ENCODE measurements around the gene GRM2.

DNA sequence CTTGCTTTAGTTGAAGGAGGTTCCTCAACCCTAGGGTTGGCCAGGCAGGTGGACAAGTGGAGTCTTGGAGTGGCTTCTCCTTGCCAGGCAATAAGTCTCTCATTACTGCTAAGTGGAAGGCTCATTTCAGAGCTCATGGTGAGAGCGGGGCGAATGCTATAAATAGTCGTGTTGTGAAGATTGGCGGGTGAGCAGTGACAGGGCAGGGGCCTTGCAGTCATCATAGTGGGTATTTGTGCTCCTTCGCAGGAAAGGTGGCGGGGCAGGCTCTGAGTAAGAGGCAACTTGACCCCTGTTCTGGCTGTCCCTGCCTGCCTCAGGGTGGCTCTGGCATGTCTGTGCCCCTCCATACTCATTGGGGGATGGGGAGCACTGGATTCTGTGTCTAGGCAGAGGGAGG is 8.7 kb upstream of the GRM2 start:
- TF ChIP-seq NRF1 (IDR thresholded peaks at IDR 0.05; ENCODE audit: low read depth, low read length), result no peak
- no peak for TF ChIP-seq ZNF274 (IDR thresholded peaks at IDR 0.05; ENCODE audit: borderline replicate concordance, extremely low read depth, low read length)
- TF ChIP-seq RXRA (IDR thresholded peaks at IDR 0.05; ENCODE audit: insufficient read depth, low read depth, low read length), result no peak
- TF ChIP-seq EP300 (IDR thresholded peaks at IDR 0.05; ENCODE audit: borderline replicate concordance in 1 of 2, low read depth in 2 of 2, low read length in 2 of 2), result no peak
- TF ChIP-seq POLR2A (IDR thresholded peaks at IDR 0.05; ENCODE audit: control extremely low read depth in 1 of 2, low read depth in 2 of 2, low read length in 2 of 2), result no peak
- TF ChIP-seq RFX5 (IDR thresholded peaks at IDR 0.05; ENCODE audit: borderline replicate concordance, low read depth, low read length), result no peak
- no peak for TF ChIP-seq EZH2 (IDR thresholded peaks at IDR 0.05; ENCODE audit: low read depth, low read length, severe bottlenecking)
- TF ChIP-seq SP4 (IDR thresholded peaks at IDR 0.05; ENCODE audit: low read length), result no peak
- TF ChIP-seq RBBP5 (IDR thresholded peaks at IDR 0.05; ENCODE audit: borderline replicate concordance, low read depth, low read length), result no peak
- TF ChIP-seq, protein P1, sequence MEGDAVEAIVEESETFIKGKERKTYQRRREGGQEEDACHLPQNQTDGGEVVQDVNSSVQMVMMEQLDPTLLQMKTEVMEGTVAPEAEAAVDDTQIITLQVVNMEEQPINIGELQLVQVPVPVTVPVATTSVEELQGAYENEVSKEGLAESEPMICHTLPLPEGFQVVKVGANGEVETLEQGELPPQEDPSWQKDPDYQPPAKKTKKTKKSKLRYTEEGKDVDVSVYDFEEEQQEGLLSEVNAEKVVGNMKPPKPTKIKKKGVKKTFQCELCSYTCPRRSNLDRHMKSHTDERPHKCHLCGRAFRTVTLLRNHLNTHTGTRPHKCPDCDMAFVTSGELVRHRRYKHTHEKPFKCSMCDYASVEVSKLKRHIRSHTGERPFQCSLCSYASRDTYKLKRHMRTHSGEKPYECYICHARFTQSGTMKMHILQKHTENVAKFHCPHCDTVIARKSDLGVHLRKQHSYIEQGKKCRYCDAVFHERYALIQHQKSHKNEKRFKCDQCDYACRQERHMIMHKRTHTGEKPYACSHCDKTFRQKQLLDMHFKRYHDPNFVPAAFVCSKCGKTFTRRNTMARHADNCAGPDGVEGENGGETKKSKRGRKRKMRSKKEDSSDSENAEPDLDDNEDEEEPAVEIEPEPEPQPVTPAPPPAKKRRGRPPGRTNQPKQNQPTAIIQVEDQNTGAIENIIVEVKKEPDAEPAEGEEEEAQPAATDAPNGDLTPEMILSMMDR (IDR thresholded peaks at IDR 0.05; ENCODE audit: control extremely low read depth in 1 of 3, insufficient read depth in 1 of 3, low read depth in 1 of 3, low read length in 3 of 3), result no peak
- TF ChIP-seq JUN (IDR thresholded peaks at IDR 0.05; ENCODE audit: low read depth, low read length), result no peak
- no peak for TF ChIP-seq HDAC2 (IDR thresholded peaks at IDR 0.05; ENCODE audit: borderline replicate concordance in 1 of 2, low read depth in 2 of 2, low read length in 2 of 2)
- TF ChIP-seq TBP (IDR thresholded peaks at IDR 0.05; ENCODE audit: low read depth, low read length), result no peak
- no peak for TF ChIP-seq MAFK (IDR thresholded peaks at IDR 0.05; ENCODE audit: low read depth, low read length)

All from H1 (cell line).